NT2/D1 (cell line): ENCODE data around the gene CPZ.

Source experiments
- DNase-seq: peaks from one replicate; pipeline ENCODE4 v3.0.0-alpha.2; 2011; ENCODE audit warnings: low read depth, low spot score
- H3K27me3 ChIP-seq: 2 replicates; pipeline ENCODE4 v1.6.0; 2011; ENCODE audit warnings: mild to moderate bottlenecking; ENCODE audit not compliant: insufficient read length, insufficient read depth
- H3K36me3 ChIP-seq: 2 replicates; pipeline ENCODE4 v1.6.1; 2011; ENCODE audit warnings: mild to moderate bottlenecking, low read length, mixed read lengths; ENCODE audit not compliant: insufficient read depth, insufficient read length
- H3K4me1 ChIP-seq: 2 replicates; pipeline ENCODE4 v1.5.1; 2011; ENCODE audit not compliant: insufficient read depth, insufficient read length
- H3K4me3 ChIP-seq: 2 replicates; pipeline ENCODE4 v1.5.1; 2011; ENCODE audit warnings: low read depth; ENCODE audit not compliant: insufficient read length
- H3K9ac ChIP-seq: 2 replicates; pipeline ENCODE4 v1.6.0; 2011; ENCODE audit warnings: low read depth; ENCODE audit not compliant: insufficient read length
- H3K9me3 ChIP-seq: 2 replicates; pipeline ENCODE4 v1.5.1; 2011; ENCODE audit warnings: mild to moderate bottlenecking, low read length; ENCODE audit not compliant: insufficient read depth
- SUZ12 ChIP-seq: IDR thresholded peaks from 2 replicates; pipeline ENCODE4 v1.6.1; 2011; ENCODE audit not compliant: insufficient read length, insufficient read depth; ENCODE audit errors: extremely low read depth
- YY1 ChIP-seq: IDR thresholded peaks from 2 replicates; pipeline ENCODE4 v1.6.1; 2011; ENCODE audit not compliant: insufficient read length, insufficient read depth
- ZNF274 ChIP-seq: IDR thresholded peaks from 2 replicates; pipeline ENCODE4 v1.6.1; 2011; ENCODE audit warnings: mild to moderate bottlenecking, low read depth, low read length

Gene CPZ

GRCh38 chr4:8592366-8593263 is at the start of gene CPZ:
Gene CPZ, plus strand, starts transcription at chr4:8592765. Its CDS starts 69 bp downstream, at chr4:8592834.
- peaks cover 33% of the 10 kb centered on the region for H3K36me3 ChIP-seq
- H3K4me1 ChIP-seq = peaks cover 42% of the 10 kb centered on the region
- H3K4me3 ChIP-seq = peak within 1 kb of the TSS; percentile 89
- TF ChIP-seq SUZ12 (no peak), YY1 (no peak), ZNF274 (no peak)
- H3K9ac ChIP-seq = peak within 1 kb of the TSS; percentile 94
- peak; percentile 49 for DNase-seq
- no peaks in the 10 kb centered on the region for H3K9me3 ChIP-seq
- no peaks in the 10 kb centered on the region for H3K27me3 ChIP-seq

- TF ChIP-seq ZNF274 = no peak
- TF ChIP-seq YY1 = no peak
- TF ChIP-seq SUZ12 = no peak
- no peak overlapping the region for H3K9ac ChIP-seq
- peaks cover 14% of the 10 kb centered on the region for H3K4me1 ChIP-seq
- H3K4me3 ChIP-seq = no peak overlapping the region
- no peaks in the 10 kb centered on the region for H3K27me3 ChIP-seq
- H3K36me3 ChIP-seq = no peaks in the 10 kb centered on the region
- H3K9me3 ChIP-seq = no peaks in the 10 kb centered on the region
- DNase-seq = no peak
Measured at GRCh38 chr4:8542776-8543525, 49.6 kb upstream of the CPZ start.

- Histone ChIP-seq H3K36me3 (no peaks in the 10 kb centered on the region), H3K4me3 (no peak overlapping the region), H3K27me3 (no peaks in the 10 kb centered on the region), H3K9ac (no peak overlapping the region), H3K9me3 (no peaks in the 10 kb centered on the region), H3K4me1 (peaks cover 19% of the 10 kb centered on the region)
- TF ChIP-seq YY1 (no peak), ZNF274 (no peak), SUZ12 (no peak)
- DNase-seq = no peak
Measured at GRCh38 chr4:8543623-8544022, 48.9 kb upstream of the CPZ start.

- Histone ChIP-seq H3K4me1 (peaks cover 22% of the 10 kb centered on the region), H3K9ac (no peak overlapping the region), H3K9me3 (no peaks in the 10 kb centered on the region), H3K36me3 (no peaks in the 10 kb centered on the region), H3K4me3 (no peak overlapping the region), H3K27me3 (no peaks in the 10 kb centered on the region)
- TF ChIP-seq ZNF274 (no peak), SUZ12 (no peak), YY1 (no peak)
- DNase-seq = no peak
Measured at GRCh38 chr4:8544282-8544681, 48.3 kb upstream of the CPZ start.

GRCh38 chr4:8544741-8545438 is 47.7 kb upstream of the CPZ start:
- no peak overlapping the region for H3K9ac ChIP-seq
- H3K4me3 ChIP-seq = no peak overlapping the region
- H3K9me3 ChIP-seq = no peaks in the 10 kb centered on the region
- H3K4me1 ChIP-seq = peaks cover 25% of the 10 kb centered on the region
- TF ChIP-seq SUZ12 (no peak), ZNF274 (no peak), YY1 (no peak)
- no peak for DNase-seq
- no peaks in the 10 kb centered on the region for H3K36me3 ChIP-seq
- no peaks in the 10 kb centered on the region for H3K27me3 ChIP-seq

GRCh38 chr4:8545439-8545765 is 47.2 kb upstream of the CPZ start:
- Histone ChIP-seq H3K4me3 (no peak overlapping the region), H3K9ac (no peak overlapping the region), H3K9me3 (no peaks in the 10 kb centered on the region), H3K4me1 (peaks cover 25% of the 10 kb centered on the region), H3K36me3 (no peaks in the 10 kb centered on the region), H3K27me3 (no peaks in the 10 kb centered on the region)
- no peak for DNase-seq
- no peak for TF ChIP-seq ZNF274
- TF ChIP-seq SUZ12 = no peak
- TF ChIP-seq YY1 = no peak

GRCh38 chr4:8546766-8547107 is 45.8 kb upstream of the CPZ start:
- H3K4me1 ChIP-seq = peaks cover 25% of the 10 kb centered on the region
- DNase-seq = no peak
- no peak for TF ChIP-seq SUZ12
- TF ChIP-seq ZNF274 = no peak
- no peak for TF ChIP-seq YY1
- H3K9me3 ChIP-seq = no peaks in the 10 kb centered on the region
- H3K36me3 ChIP-seq = no peaks in the 10 kb centered on the region
- no peaks in the 10 kb centered on the region for H3K27me3 ChIP-seq
- no peak overlapping the region for H3K4me3 ChIP-seq
- H3K9ac ChIP-seq = no peak overlapping the region
